Measurements from ENCODE around the gene SH3GLB2. TPM values are rescaled to one million over a fixed set of nuclear protein-coding genes. Genes with fewer than 3 reads are reported as not detected.
A peak's percentile ranks its signal among the peaks of the same experiment; 100 is the strongest.
"Not testable (repeated sequence)": the region's sequence is repeated elsewhere in the genome, so short reads cannot be mapped to it uniquely, and the experiment has no call there.

SH3GLB2 gene
- total RNA-seq, 1 donor from 2014 or later: 70.1 TPM

DNA sequence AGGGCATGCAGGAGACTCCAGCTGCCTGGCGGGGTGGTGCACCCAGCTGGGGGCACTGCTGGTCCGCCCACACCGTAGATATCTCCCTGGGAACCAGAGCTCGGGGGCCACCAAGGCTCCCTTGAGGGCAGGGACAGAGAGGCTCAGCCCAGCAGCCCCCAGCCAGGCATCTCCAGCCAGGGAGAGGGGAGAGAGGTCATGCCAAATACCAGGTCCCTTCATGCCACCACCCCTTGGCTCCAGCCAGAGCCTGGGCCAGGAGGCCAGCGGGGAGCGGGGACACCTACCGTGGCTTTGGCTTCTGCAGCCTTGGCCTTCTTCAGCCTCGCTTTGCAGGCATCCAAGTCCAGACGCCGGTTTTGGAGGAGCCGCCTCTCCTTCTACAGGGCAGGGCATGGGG lies 14.0 kb downstream of the SH3GLB2 start:
- no peak for DNase-seq

DNA sequence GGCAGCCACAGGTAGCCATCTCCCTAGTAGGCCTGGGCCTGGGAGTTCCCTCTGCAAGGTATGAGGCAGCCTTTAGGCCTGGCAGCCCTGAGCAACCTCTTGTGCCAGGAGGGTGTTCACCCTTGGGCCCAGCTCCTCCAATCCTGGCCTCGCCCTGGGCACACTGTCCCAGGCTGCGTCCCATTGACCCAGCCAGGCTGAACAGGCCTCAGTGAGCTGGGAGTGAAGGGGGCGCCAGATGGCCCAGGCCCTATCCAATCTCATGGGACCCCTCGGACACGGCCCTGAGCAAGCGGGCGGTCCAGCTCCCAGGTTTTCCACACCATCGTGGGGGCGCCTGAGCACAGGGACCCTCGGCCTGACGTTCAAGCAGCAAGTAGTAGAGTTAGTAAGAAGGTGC lies 14.5 kb downstream of the SH3GLB2 start:
- no peak for DNase-seq

- DNase-seq: no peak
These were observed 15.2 kb downstream of the SH3GLB2 start for GRCh38 chr9:129012893-129013448.

DNA sequence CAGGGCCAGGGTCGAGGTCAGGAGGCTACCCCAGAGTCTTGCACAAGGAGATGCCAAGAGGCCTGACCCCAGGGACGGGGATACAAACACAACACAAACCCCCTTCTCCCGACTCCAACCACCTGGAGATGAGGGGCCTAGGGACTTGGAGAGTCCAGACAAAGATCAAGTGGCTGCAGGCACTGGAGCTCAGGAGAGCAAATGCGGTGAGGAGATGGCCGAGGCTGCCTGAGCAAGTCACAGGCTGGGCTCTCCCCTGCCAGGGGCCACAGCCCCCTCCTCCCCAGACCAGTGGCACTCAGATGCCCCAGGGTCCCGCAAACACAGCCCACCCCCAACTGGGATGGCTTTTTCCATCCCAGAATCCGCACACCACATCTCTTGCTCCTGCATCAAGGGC lies 15.8 kb downstream of the SH3GLB2 start:
- DNase-seq: no peak

DNA sequence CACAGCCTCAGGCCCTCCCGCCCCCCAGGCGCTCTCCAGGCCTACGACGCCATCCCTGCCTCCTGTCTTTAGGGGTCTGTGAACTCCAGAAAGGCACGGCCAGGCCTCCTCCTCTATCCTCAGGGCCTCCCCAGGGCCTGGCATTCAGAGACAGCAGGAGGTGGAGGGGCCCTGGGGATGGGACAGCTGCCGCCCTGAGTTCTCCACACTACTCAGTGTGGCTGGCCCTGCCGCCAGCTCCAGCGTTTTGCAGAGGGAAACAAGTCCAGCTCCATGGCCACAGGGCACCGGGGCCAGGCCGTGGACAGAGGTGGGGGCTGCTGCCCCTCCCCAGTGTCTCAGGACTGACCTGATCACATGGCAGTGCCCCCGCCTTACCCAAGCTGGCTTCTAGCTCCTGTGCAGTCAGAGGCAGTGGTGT lies 16.4 kb downstream of the SH3GLB2 start:
- DNase-seq: no peak

GRCh38 chr9:129011170-129011569 lies 17.0 kb downstream of the SH3GLB2 start:
- no peak for DNase-seq

DNA sequence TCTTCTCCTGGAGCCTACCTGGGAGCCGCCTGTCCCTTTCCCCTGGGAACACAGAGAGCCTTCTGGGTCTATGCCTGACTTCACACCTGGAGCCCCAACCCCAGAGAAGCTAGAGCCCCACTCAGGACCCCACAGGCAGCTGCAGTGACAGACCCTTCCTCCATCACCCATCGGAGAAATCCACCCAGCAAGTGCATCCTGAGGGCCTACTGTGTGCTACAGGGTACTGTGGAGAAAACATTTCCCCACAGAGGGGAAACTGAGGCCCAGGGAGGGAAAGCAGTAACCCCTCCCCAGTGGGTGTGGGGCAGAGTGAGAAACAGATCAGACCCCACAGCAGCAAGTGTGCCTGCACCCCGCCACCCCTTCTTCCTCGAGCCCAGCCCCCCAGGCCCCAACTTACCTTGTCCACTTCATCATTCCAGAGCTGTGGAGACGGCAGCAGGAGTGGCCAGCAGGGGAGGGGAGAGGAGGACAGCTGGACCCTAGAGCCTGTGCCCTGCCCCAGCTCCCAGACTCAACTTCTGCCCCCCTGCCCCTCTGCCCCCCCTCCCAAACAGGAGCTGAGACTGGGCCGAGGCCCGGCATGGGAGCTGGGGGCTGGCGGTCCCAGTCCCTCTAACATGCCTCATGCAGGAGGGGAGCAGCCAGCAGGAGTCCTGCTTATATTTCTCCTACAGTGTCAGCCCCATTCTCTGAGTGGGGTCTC lies 17.7 kb downstream of the SH3GLB2 start:
- DNase-seq: no peak

DNA sequence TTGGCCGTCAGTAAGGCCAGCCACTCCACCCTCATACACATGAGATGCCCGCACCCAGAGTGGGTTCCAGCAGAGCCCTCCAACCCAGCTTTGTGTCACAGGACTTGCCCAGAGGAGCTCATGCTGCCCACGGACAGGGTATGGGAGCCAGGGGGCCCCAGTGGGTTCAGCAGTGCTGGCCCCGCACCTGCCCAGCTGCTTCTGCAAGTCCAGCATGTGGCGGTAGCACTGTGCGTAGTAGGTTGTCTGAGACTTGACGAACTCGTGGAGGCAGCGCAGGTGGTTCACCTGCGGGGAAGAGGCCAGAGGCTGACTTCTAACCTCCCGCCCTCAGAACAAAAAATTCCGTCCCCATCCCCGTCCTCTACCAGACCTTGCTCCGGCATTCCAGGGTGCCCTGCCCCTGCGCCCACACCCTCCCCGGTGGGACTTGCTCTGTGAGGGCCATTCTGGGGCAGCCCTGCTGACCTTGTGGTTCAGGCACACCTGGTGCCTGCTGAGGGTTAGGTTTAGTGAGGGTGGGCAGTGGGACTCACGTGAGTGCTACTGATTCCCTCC lies 18.5 kb downstream of the SH3GLB2 start:
- no peak for DNase-seq

GRCh38 chr9:129008986-129009583 lies 19.0 kb downstream of the SH3GLB2 start:
- no peak for DNase-seq

DNA sequence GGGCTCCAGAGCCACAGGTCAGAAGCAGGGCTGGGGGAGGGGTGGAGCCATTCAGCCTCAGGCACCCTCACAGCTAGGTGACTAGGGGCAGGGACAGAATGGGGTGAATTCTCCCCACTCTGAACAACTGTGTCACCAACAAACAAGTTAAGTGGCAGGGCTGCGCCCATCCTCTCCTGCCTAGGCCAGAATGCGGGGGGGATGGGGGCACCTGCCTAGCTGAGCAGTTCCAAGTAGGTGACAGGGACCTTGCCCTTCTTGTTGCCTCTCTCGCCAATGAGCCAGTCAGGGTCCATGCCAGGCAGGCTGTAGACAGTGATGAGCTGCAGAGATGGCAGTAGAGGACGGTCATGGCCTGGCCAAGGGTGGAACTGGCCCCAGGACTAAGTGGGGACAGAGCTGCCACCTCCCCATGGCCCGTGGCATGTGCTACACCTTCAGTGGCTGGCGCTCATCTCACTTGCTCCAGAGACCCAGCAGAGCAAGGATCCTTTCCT lies 19.6 kb downstream of the SH3GLB2 start:
- no peak for DNase-seq

GRCh38 chr9:129007766-129008468 lies 20.2 kb downstream of the SH3GLB2 start:
- no peak for DNase-seq

DNA sequence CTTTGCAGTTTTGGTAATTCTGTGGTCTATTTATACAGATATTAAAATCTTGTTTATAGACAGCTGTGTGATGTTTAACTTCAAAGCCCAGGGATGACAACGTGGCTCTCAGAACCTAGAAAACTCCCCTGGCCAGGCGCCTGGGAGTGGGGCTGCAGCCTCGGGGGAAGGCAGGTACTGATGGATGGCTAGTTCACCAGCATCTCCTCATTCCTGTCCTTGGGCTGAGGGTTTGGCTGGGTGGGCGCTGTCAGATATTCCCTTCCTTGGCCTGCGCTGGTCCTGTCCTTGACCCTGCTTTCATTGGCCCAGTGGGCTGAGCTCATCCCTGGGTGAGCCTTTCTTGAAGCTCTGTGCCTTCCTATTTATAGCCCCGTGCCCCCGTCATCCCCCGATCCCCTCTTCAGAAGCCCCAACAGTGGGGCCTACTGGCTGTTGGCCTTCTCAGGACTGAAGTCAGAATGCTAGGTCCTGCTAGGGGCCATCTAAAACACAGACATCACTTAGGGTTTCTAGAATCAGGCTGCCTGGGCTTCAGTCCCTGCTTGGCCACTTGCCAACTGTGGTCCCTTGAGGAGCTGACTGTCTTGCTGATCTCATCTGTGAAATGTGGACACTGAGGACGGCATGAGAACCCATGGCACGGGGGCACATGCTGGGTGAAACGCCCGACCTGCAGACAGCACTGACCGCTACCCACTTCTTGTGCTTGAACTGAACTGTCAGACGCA lies 20.9 kb downstream of the SH3GLB2 start:
- DNase-seq: no peak

DNA sequence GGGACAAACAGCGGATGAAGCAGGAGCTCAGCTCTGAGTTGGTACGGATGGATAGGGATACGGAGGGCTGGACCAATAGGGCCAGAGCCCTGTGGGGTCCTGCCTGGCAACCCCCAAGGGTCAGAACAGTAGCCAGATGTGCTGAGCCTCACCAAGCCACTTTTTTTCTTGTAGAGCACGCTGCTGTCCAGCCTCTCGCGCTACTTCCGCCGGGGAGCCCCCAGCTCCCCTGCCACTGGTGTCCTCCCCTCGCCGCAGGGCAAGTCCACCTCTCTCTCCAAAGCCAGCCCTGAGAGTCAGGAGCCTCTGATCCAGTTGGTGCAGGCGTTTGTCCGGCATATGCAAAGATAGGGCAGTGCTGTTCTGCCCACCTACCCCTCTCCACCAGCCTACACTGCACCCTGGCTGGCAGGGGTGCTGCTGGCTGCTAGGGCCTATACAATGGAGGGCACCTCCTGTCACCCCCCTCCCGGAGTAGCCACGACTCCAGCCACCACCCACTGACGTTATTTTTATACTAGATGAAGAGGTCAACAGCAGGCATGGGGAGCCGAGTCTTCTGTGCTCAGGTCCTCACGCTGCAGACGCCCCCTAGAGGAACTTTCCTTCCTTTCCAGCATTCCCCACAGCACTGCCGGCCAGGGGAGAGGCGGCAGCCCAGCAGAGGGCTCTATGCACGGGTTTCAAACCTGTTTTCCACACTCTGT lies 21.6 kb downstream of the SH3GLB2 start:
- peak; percentile 85 for DNase-seq

DNA sequence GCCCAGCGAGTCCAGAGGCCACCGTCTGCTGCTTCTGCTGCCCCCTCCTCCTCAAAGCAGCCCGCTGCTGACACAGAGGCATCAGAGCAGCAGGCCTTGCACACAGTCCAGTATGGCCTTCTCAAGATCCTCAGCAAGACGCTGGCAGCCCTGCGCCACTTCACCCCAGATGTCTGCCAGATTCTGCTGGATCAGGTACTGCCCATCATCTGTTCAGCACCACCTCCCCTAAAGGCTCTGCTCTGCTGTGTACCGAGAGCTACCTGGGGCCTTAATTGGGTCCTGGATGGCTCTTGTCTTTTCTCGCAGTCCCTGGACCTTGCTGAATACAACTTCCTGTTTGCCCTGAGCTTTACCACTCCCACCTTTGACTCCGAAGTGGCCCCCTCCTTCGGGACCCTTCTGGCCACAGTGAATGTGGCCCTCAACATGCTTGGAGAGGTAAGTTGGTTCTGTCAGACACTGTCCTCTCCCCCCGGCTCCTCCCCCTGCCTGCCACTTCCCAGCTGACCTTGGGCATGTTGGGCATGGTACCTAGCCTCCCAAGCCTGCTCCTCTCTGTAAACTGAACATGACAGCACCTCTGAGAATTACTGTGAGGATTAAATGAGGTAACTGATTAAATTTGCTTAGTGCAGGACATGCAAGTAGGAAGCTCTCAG lies 22.7 kb downstream of the SH3GLB2 start:
- no peak for DNase-seq

- DNase-seq: not testable (repeated sequence)
These were observed 24.0 kb downstream of the SH3GLB2 start for GRCh38 chr9:129004173-129004572.

DNA sequence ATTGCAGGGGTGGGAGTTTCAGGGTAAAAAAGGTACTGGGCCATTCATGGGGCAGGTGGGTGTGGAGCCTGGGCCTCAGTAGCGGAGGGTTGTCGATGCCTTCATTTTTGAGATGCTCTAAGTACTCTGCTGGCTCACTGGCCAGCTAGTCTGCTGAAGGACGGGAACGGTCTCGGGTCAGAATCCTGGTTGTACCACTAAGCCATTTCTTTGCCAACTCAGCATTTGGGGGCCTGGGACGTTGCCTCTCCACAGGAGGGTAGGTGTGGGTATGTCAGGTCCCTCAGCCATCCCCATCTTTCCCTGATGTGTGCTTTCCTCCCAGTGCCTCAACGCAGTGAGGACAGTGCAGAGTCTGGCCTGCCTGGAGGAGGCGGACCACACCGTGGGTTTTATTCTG lies 25.1 kb downstream of the SH3GLB2 start:
- no peak for DNase-seq

GRCh38 chr9:129001504-129002325 lies 26.4 kb downstream of the SH3GLB2 start:
- DNase-seq: no peak

GRCh38 chr9:128999581-129000206 lies 28.4 kb downstream of the SH3GLB2 start:
- DNase-seq: peak; percentile 21

GRCh38 chr9:128998462-128998861 lies 29.7 kb downstream of the SH3GLB2 start:
- DNase-seq: no peak

- no peak for DNase-seq
These were observed 32.3 kb downstream of the SH3GLB2 start for GRCh38 chr9:128995791-128996190.

Measured in dermis blood vessel endothelial cell (primary cell).